Esophagus squamous epithelium (tissue), 4 donors: Measurements from ENCODE around the gene VSX2.

ENCODE experiments used
- CTCF ChIP-seq, 6 experiments: fragments of 450-650 bp in 4 of 6; fragments of 200-600 bp in 2 of 6; sonication (generic) in 2 of 6; IDR thresholded peaks; one replicate each; pipeline ENCODE4 v1.5.1; 2016 to 2019; ENCODE audit warnings: antibody characterized with exemption in 6 of 6, mild to moderate bottlenecking in 4 of 6, moderate library complexity in 4 of 6
- POLR2A ChIP-seq, 4 donors: fragments of 450-650 bp; IDR thresholded peaks; one replicate each; pipeline ENCODE4 v1.6.1; 2017; ENCODE audit warnings: antibody characterized with exemption in 4 of 4, mild to moderate bottlenecking in 4 of 4, moderate library complexity in 3 of 4

- TF ChIP-seq CTCF (IDR thresholded peaks at IDR 0.05) (no peak), POLR2A (IDR thresholded peaks at IDR 0.05) (no peak)
These were observed 44.6 kb upstream of the VSX2 start for GRCh38 chr14:74194506-74195274.
